HCT116 (cell line): ENCODE data around the gene HDHD2. TPM values are rescaled to one million over a fixed set of nuclear protein-coding genes. Genes with fewer than 3 reads are reported as not detected.

Source experiments
- ATAC-seq: fragments of 200-7000 bp; cut with Tn5 transposase; 2 replicates; pipeline ENCODE4 v1.9.1; 2020; ENCODE audit warnings: mild to moderate bottlenecking, moderate library complexity
- Bru-seq: library from RNA; stranded (reverse); fragments of 400-500 nt; gene quantifications from one replicate; lab custom pipeline; 2021; lab: Mats Ljungman, UMichigan
- BruChase-seq, 2 experiments: library from RNA; stranded (reverse); fragments of 400-500 nt; gene quantifications; one replicate each; lab custom pipeline; 2021; lab: Mats Ljungman, UMichigan
- BruUV-seq: library from RNA; stranded (reverse); fragments of 400-500 nt; replicated peaks from 2 replicates; lab custom pipeline; 2021; lab: Mats Ljungman, UMichigan
- CTCF ChIA-PET: fragments of 300-600 bp; sonication (Branson Sonifier 250); formaldehyde crosslinking; loops from one replicate; lab custom pipeline; 2021; ENCODE audit warnings: antibody characterized with exemption; lab: Charles Lee
- POLR2A ChIA-PET: fragments of 300-600, 350-600 bp; sonication (Branson Sonifier 250); formaldehyde crosslinking; loops from one replicate; lab custom pipeline; 2021; ENCODE audit warnings: antibody characterized with exemption; lab: Charles Lee
- RAD21 ChIA-PET, 2 experiments: fragments of 300-600 bp; sonication (Branson Sonifier 250); formaldehyde crosslinking; loops; one replicate each; lab custom pipeline; 2023; ENCODE audit warnings: low total read pairs in 2 of 2; ENCODE audit not compliant: uncharacterized antibody in 2 of 2, unreplicated experiment in 2 of 2, low non-redundant PET in 1 of 2; lab: Charles Lee
- DNase-seq: peaks from one replicate; pipeline ENCODE4 v3.0.0-alpha.2; 2010; ENCODE audit warnings: low read depth, low spot score
- H2AFZ ChIP-seq: fragments of 200-600 bp; shearing (Covaris generic), sonication (generic); 2 replicates; pipeline ENCODE4 v1.6.1; 2017; ENCODE audit warnings: low read depth, mixed run types, mixed read lengths, antibody characterized with exemption, low read length; ENCODE audit not compliant: poor library complexity, severe bottlenecking
- H3K27ac ChIP-seq: 2 replicates; pipeline ENCODE4 v1.5.1; 2012; ENCODE audit warnings: low read depth, low read length
- H3K27me3 ChIP-seq: fragments of 200-600 bp; sonication (generic); 2 replicates; pipeline ENCODE4 v1.6.1; 2016; ENCODE audit warnings: mixed run types, low read length, mixed read lengths; ENCODE audit not compliant: insufficient read depth
- H3K36me3 ChIP-seq, 2 experiments: fragments of 200-500 bp in 1 of 2; fragments of 200-600 bp in 1 of 2; sonication (Bioruptor generic) in 1 of 2; sonication (generic) in 1 of 2; 2 replicates each; pipeline versions ENCODE4 v1.5.1 to v1.6.1; 2014 to 2016; ENCODE audit warnings: low read length in 2 of 2, inconsistent platforms in 1 of 2, mixed read lengths in 1 of 2, mixed run types in 1 of 2; ENCODE audit not compliant: insufficient read depth in 2 of 2, control insufficient read depth in 1 of 2
- H3K4me1 ChIP-seq, 2 experiments: fragments of 200-600 bp in 1 of 2; sonication (generic) in 1 of 2; 2 replicates each; pipeline versions ENCODE4 v1.5.1 to v1.6.1; 2012 to 2017; ENCODE audit warnings: low read length in 2 of 2, inconsistent platforms in 1 of 2, mild to moderate bottlenecking in 1 of 2, mixed read lengths in 1 of 2, mixed run types in 1 of 2, moderate library complexity in 1 of 2; ENCODE audit not compliant: insufficient read depth in 2 of 2, control insufficient read depth in 1 of 2
- H3K4me2 ChIP-seq: fragments of 200-600 bp; sonication (generic); 2 replicates; pipeline ENCODE4 v1.6.1; 2017; ENCODE audit warnings: mixed run types, low read length, mixed read lengths
- H3K4me3 ChIP-seq, 2 experiments: fragments of 200-600 bp in 1 of 2; sonication (generic) in 1 of 2; replicated peaks in 1 of 2; 2 replicates each; pipeline ENCODE4 v1.5.1; 2011 to 2016; ENCODE audit warnings: low read length in 2 of 2, control low read depth in 1 of 2, low read depth in 1 of 2, mild to moderate bottlenecking in 1 of 2, mixed read lengths in 1 of 2, mixed run types in 1 of 2
- H3K79me2 ChIP-seq: fragments of 200-600 bp; sonication (generic); 2 replicates; pipeline ENCODE4 v1.6.1; 2017; ENCODE audit warnings: mild to moderate bottlenecking, mixed run types, low read length, moderate library complexity, mixed read lengths; ENCODE audit not compliant: insufficient read depth
- H3K9ac ChIP-seq: fragments of 200-600 bp; sonication (generic); 2 replicates; pipeline ENCODE4 v1.6.1; 2016; ENCODE audit warnings: low read length, mixed read lengths
- H3K9me2 ChIP-seq: fragments of 200-600 bp; sonication (generic), shearing (Covaris generic); 2 replicates; pipeline ENCODE4 v1.6.1; 2017; ENCODE audit warnings: mixed run types, mild to moderate bottlenecking, moderate library complexity; ENCODE audit not compliant: insufficient read depth
- H3K9me3 ChIP-seq, 2 experiments: fragments of 200-500 bp in 1 of 2; fragments of 200-600 bp in 1 of 2; sonication (Bioruptor generic) in 1 of 2; sonication (generic) in 1 of 2; 2 replicates each; pipeline ENCODE4 v1.6.1; 2014 to 2017; ENCODE audit warnings: low read length in 2 of 2, mixed read lengths in 2 of 2, inconsistent platforms in 1 of 2, low read depth in 1 of 2, mild to moderate bottlenecking in 1 of 2, mixed run types in 1 of 2, moderate library complexity in 1 of 2; ENCODE audit not compliant: control insufficient read depth in 1 of 2, insufficient read depth in 1 of 2
- H4K20me1 ChIP-seq: fragments of 200-600 bp; sonication (generic), shearing (Covaris generic); 2 replicates; pipeline ENCODE4 v1.6.1; 2017; ENCODE audit warnings: mixed run types, mild to moderate bottlenecking, moderate library complexity; ENCODE audit not compliant: insufficient read depth
- CBX3 ChIP-seq: IDR thresholded peaks from 2 replicates; pipeline ENCODE4 v1.6.1; 2012; ENCODE audit warnings: low read depth
- CTCF ChIP-seq, 3 experiments: fragments of 200-600 bp in 1 of 3; sonication (generic) in 1 of 3; IDR thresholded peaks in 2 of 3; conservative IDR thresholded peaks in 1 of 3; 2 replicates each; pipeline ENCODE4 v1.5.1; 2012 to 2017; ENCODE audit warnings: low read depth in 2 of 3, low read length in 2 of 3, antibody characterized with exemption in 1 of 3, borderline replicate concordance in 1 of 3, control low read depth in 1 of 3, mild to moderate bottlenecking in 1 of 3, mixed read lengths in 1 of 3, mixed run types in 1 of 3, moderate library complexity in 1 of 3; ENCODE audit not compliant: insufficient read depth in 1 of 3
- EGR1 ChIP-seq: IDR thresholded peaks from 2 replicates; pipeline ENCODE4 v1.6.1; 2012; ENCODE audit warnings: low read depth
- ELF1 ChIP-seq: IDR thresholded peaks from 2 replicates; pipeline ENCODE4 v1.6.1; 2012; ENCODE audit warnings: low read depth, borderline replicate concordance
- EZH2 ChIP-seq: fragments of 200-600 bp; sonication (generic); IDR thresholded peaks from 2 replicates; pipeline ENCODE4 v1.6.1; 2017; ENCODE audit warnings: antibody characterized with exemption, mixed run types
- MAX ChIP-seq: IDR thresholded peaks from 2 replicates; pipeline ENCODE4 v1.6.1; 2012
- POLR2A ChIP-seq: IDR thresholded peaks from 2 replicates; pipeline ENCODE4 v1.7.0; 2011; ENCODE audit warnings: borderline replicate concordance; ENCODE audit not compliant: insufficient read depth, insufficient read length; ENCODE audit errors: extremely low read depth
- POLR2AphosphoS5 ChIP-seq: IDR thresholded peaks from 2 replicates; pipeline ENCODE4 v1.6.1; 2011; ENCODE audit warnings: mild to moderate bottlenecking, low read depth, low read length, moderate library complexity
- RAD21 ChIP-seq: IDR thresholded peaks from 2 replicates; pipeline ENCODE4 v1.6.1; 2012; ENCODE audit warnings: low read depth, mild to moderate bottlenecking
- REST ChIP-seq: IDR thresholded peaks from 2 replicates; pipeline ENCODE4 v1.6.1; 2012; ENCODE audit warnings: low read depth
- SIN3A ChIP-seq: IDR thresholded peaks from 2 replicates; pipeline ENCODE4 v1.6.1; 2012; ENCODE audit warnings: low read depth
- SP1 ChIP-seq: IDR thresholded peaks from 2 replicates; pipeline ENCODE4 v1.6.1; 2012; ENCODE audit warnings: low read depth
- SRF ChIP-seq: IDR thresholded peaks from 2 replicates; pipeline ENCODE4 v1.6.1; 2012; ENCODE audit warnings: low read depth
- YY1 ChIP-seq: IDR thresholded peaks from 2 replicates; pipeline ENCODE4 v1.6.1; 2011; ENCODE audit warnings: low read length, low read depth, moderate library complexity, mild to moderate bottlenecking; ENCODE audit not compliant: insufficient replicate concordance; ENCODE audit errors: extremely low read depth
- ZBTB33 ChIP-seq: IDR thresholded peaks from 2 replicates; pipeline ENCODE4 v1.6.1; 2011; ENCODE audit warnings: mild to moderate bottlenecking, low read length, moderate library complexity; ENCODE audit not compliant: insufficient replicate concordance; ENCODE audit errors: extremely low read depth
- ZFX ChIP-seq: fragments of 450-650 bp; IDR thresholded peaks from 2 replicates; pipeline ENCODE4 v1.6.1; 2017
- intact Hi-C: fragments of 100-400 bp; cut with micrococcal nuclease; formaldehyde crosslinking; loops from 2 replicates; pipeline ENCODE4 v1.10.0; 2022
- long read RNA-seq: library from polyadenylated mRNA; unstranded; transcript quantifications from one replicate; pipeline ENCODE4 v2.0.0, GENCODE V29; 2021; ENCODE audit not compliant: unreplicated experiment
- polyA plus RNA-seq: library from polyadenylated mRNA; unstranded; fragments of >200 nt; gene quantifications from 2 replicates; pipeline ENCODE4 v1.2.1, GENCODE V29; 2012; ENCODE audit warnings: missing spikeins
- total RNA-seq: library from RNA; stranded (reverse); gene quantifications from one replicate; pipeline ENCODE4 v1.2.1, GENCODE V29; 2021; ENCODE audit not compliant: unreplicated experiment

The HDHD2 gene
- total RNA-seq = 29.1 TPM
- polyA plus RNA-seq = 23.5 and 24.8 TPM in 2 replicates
- Bru-seq, nascent RNA = percentile 70 among the genes with signal in this experiment
- BruChase-seq, experiment 1, labeled RNA remaining after a 6-hour chase = percentile 80 among the genes with signal in this experiment
- percentile 75 among the genes with signal in this experiment for BruChase-seq, experiment 2, labeled RNA remaining after a 2-hour chase
- long read RNA-seq, transcript HDHD2-201 (7 exons, 2,212 nt) = major isoform, 41 of 59 reads
- long read RNA-seq, transcript HDHD2-205 (7 exons, 2,224 nt) = minor isoform, 9 of 59 reads
- long read RNA-seq, partial matches to known transcripts = 0 of 59 reads
- long read RNA-seq, other reads (novel, unspliced or antisense) = 9 of 59 reads

GRCh38 chr18:47150029-47150823 lies at the start of gene HDHD2:
HDHD2 (minus strand) TSS chr18:47150500; CDS start chr18:47136439, 14,061 bp downstream.
- ATAC-seq = peak; percentile 90
- TF ChIP-seq CBX3 (no peak), EZH2 (no peak), ZFX (peak; percentile 92), CTCF (IDR thresholded peaks at IDR 0.05 in 2 of 3, conservative IDR thresholded peaks at IDR 0.05 in 1 of 3; ENCODE audit: borderline replicate concordance in 1 of 3, insufficient read depth in 1 of 3, low read depth in 2 of 3, low read length in 2 of 3) (no peak), REST (no peak), ELF1 (peak; percentile 51), MAX (peak; percentile 66; the same call in 1 of the 2 replicates), SP1 (peak; percentile 3; the same call in 1 of the 2 replicates), YY1 (peak; percentile 52), EGR1 (no peak), SIN3A (peak; percentile 79), POLR2AphosphoS5 (peak; percentile 93), RAD21 (no peak), ZBTB33 (no peak), SRF (no peak), POLR2A (peak; percentile 85)

More at GRCh38 chr18:47150029-47150823, at the start of gene HDHD2:
- Histone ChIP-seq H3K9me2 (no peaks in the 10 kb centered on the region), H3K9ac (peak within 1 kb of the TSS; percentile 81), H2AFZ (peak within 1 kb of the TSS; percentile 57), H3K36me3 (peaks cover 3 to 13% of the 10 kb centered on the region in 2 experiments; a peak in 1 of 4 replicates), H3K4me3 (peak within 1 kb of the TSS; percentile 81 to 90), H3K27ac (peak within 1 kb of the TSS; percentile 69), H4K20me1 (no peaks in the 10 kb centered on the region), H3K27me3 (no peaks in the 10 kb centered on the region), H3K4me2 (peak within 1 kb of the TSS; percentile 97), H3K79me2 (peaks cover 45% of the 10 kb centered on the region), H3K9me3 (no peaks in the 10 kb centered on the region), H3K4me1 (peaks cover 8 to 16% of the 10 kb centered on the region in 2 experiments; a peak in 2 of 4 replicates)
- ChIA-PET RAD21 (no interaction called here), POLR2A (no interaction called here), CTCF (interaction anchor here (1.0 to 1.3 kb wide), 2 partner anchors 12 to 52 kb away, joined by 3 read pairs; no protein-coding TSS in a partner anchor)
- DNase-seq = peak; percentile 54
- BruUV-seq = TSS peak; percentile 59
- intact Hi-C loops = loop anchor here (10.0 kb wide), 1 partner anchor 855 kb away; no protein-coding TSS in a partner anchor
